HG03354 (cell line): ENCODE results near the gene KIR2DL1.
"Not testable (repeated sequence)": the region's sequence is repeated elsewhere in the genome, so short reads cannot be mapped to it uniquely, and the experiment has no call there.

Source experiments
- ATAC-seq: cut with Tn5 transposase; IDR thresholded peaks from one replicate; pipeline ENCODE4 v1.9.1; 2021; ENCODE audit warnings: mild to moderate bottlenecking; ENCODE audit not compliant: unreplicated experiment, poor library complexity, severe bottlenecking

KIR2DL1 gene

GRCh38 chr19:54770511-54770910 is 918 bp downstream of the KIR2DL1 start:
- ATAC-seq = not testable (repeated sequence)

- not testable (repeated sequence) for ATAC-seq
Measured at GRCh38 chr19:54771018-54771960, 1.7 kb downstream of the KIR2DL1 start.

DNA sequence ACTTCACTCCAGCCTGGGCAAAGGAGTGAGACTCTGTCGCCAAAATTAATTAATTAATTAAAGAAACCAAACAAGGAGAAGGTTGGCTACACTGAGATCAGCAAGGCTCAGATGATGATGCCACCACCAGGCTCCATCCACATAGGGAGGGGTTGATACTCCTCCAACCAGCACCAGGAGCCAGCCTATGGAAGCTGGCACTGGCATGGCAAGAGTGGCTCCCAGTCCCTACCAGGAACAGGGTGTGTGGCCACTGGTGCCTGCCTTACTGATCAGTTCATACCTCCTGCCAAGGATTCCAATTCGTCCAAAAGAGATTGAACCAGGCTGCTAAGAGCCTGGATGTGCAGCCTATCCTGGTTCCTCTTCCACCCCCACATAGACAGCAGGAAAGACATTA is 3.1 kb downstream of the KIR2DL1 start:
- ATAC-seq = not testable (repeated sequence)

DNA sequence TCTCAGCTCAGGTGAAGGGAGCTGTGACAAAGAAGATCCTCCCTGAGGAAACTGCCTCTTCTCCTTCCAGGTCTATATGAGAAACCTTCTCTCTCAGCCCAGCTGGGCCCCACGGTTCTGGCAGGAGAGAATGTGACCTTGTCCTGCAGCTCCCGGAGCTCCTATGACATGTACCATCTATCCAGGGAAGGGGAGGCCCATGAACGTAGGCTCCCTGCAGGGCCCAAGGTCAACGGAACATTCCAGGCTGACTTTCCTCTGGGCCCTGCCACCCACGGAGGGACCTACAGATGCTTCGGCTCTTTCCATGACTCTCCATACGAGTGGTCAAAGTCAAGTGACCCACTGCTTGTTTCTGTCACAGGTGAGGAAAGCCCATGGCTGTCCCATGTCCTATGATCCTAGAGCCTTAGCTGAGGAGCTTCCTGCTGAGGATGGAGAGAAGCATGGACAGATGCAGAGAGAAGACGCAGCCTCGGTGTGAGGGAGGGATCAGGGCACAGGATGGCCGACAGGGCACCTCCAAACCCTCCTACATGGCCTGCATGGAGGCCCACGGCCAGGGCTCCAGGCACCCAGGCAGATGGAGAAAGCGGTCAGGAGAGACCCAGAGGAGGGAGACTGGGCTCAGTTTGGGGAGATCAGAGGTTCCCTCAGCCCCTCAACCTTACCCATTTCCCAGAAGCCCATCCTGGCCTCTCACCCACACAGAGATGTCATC is 5.7 kb downstream of the KIR2DL1 start:
- not testable (repeated sequence) for ATAC-seq

- not testable (repeated sequence) for ATAC-seq
Measured at GRCh38 chr19:54775830-54776229, 6.2 kb downstream of the KIR2DL1 start.

- not testable (repeated sequence) for ATAC-seq
Measured at GRCh38 chr19:54777851-54778250, 8.3 kb downstream of the KIR2DL1 start.

- not testable (repeated sequence) for ATAC-seq
Measured at GRCh38 chr19:54778896-54779295, 9.3 kb downstream of the KIR2DL1 start.

DNA sequence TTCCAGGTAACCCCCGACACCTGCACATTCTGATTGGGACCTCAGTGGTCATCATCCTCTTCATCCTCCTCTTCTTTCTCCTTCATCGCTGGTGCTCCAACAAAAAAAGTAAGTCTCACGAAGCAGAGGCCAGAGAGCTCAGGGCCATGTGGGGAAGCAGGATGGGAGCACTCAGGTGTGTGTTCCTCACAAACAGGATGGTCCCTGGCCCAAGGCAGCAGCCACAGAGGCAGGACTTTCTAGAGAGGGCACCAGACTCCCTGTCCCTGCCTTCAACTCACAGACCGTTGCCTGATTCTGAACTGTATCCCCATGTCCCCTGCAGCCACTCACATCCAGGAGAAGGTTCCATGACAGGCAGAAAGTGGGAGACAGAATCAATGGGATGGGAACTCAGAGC is 13.3 kb downstream of the KIR2DL1 start:
- not testable (repeated sequence) for ATAC-seq

- ATAC-seq = not testable (repeated sequence)
Measured at GRCh38 chr19:54786091-54786723, 16.6 kb downstream of the KIR2DL1 start.

DNA sequence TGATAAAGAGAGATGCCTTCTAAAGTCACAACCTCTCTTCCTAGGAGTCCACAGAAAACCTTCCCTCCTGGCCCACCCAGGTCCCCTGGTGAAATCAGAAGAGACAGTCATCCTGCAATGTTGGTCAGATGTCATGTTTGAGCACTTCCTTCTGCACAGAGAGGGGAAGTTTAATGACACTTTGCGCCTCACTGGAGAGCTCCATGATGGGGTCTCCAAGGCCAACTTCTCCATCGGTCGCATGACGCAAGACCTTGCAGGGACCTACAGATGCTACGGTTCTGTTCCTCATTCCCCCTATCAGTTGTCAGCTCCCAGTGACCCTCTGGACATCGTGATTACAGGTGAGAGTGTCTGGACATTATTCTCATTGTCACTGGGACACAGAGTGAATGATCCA is 18.6 kb downstream of the KIR2DL1 start:
- not testable (repeated sequence) for ATAC-seq

GRCh38 chr19:54790711-54791110 is 21.1 kb downstream of the KIR2DL1 start:
- ATAC-seq = no peak

DNA sequence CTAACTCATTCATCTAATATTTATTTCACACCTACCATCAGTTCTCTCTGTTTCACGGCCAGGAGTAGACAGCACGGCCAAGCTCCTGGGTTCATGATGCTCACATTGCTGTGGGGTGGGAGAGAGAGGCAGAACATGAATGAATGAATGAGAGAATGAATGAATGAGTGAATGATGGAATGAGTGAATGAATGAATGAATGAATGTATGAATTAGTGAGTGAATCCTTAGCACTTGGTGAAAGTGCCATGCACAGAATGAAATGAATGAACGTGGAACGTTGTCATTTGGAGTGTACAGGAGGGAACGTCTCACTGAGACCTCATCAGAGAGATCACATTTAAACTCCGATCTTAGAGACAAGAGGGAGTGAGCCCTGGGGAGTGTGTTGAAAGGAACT is 21.9 kb downstream of the KIR2DL1 start:
- ATAC-seq = no peak

DNA sequence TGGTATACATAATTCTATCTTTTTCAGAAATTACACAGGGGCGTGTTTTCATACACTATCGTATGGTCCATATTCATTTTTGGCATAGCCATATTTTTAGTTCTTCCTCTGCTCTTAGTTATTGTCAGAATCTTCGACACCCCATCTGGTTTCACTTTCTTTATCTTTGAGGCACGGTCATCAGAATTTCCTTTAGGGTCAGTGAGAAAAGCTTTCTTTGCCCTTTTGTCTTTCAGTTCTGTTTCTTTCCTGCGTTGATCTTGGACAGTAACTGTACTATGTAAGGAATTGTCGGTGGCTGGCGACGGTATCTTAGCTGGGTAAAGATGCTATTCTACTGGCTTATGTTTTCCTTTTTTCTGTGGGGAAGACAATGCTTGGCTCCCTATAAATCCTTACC is 23.2 kb downstream of the KIR2DL1 start:
- ATAC-seq = no peak

- ATAC-seq = no peak
Measured at GRCh38 chr19:54795758-54796157, 26.2 kb downstream of the KIR2DL1 start.

GRCh38 chr19:54803410-54803809 is 33.8 kb downstream of the KIR2DL1 start, which contains the start of gene KIR2DL4:
Gene KIR2DL4, plus strand, starts transcription at chr19:54803610. Its CDS starts 42 bp downstream, at chr19:54803652.
- no peak for ATAC-seq

GRCh38 chr19:54804101-54804500 is 34.5 kb downstream of the KIR2DL1 start:
- no peak for ATAC-seq

DNA sequence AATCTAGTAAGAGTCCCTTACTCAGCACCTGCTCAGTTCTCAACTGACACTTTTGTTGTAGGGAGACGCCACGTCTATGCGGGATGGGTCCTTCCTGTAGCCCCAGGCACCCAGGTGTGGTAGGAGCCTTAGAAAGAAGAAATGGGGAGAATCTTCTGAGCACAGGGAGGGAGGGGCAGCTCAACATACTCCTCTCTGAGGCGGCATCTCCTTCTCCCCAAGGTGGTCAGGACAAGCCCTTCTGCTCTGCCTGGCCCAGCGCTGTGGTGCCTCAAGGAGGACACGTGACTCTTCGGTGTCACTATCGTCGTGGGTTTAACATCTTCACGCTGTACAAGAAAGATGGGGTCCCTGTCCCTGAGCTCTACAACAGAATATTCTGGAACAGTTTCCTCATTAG is 35.0 kb downstream of the KIR2DL1 start:
- no peak for ATAC-seq

- no peak for ATAC-seq
Measured at GRCh38 chr19:54805665-54806515, 36.3 kb downstream of the KIR2DL1 start.

- no peak for ATAC-seq
Measured at GRCh38 chr19:54806516-54806838, 36.9 kb downstream of the KIR2DL1 start.
